Measurements from ENCODE around the gene LYSMD3. TPM values are rescaled to one million over a fixed set of nuclear protein-coding genes. Genes with fewer than 3 reads are reported as not detected.

LYSMD3 gene
- total and polyA plus RNA-seq, 8 donors: 3.9 to 27.0 (median 7.8) TPM

DNA sequence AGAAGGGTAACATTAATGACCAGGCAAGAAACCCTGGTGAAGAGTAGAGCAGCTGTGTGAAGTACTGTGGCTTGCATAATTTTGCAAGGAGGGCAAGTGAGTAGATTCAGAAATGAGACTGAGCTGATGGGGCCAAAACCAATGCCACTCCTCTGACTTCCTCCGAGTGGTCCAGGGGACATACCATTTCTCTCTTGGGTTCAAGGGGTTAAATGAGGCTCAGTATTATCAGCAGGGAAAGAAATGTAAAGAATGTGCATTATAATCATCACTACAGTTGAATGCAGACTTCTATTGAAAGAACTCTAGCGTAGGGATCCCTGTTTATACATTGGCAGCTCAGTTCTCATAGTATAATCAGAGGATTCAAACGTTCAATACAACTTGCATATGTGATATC is 44.8 kb downstream of the LYSMD3 start:
- H3K4me1 ChIP-seq: no peaks in the 10 kb centered on the region
- intact Hi-C loops (cut with DNase I; ENCODE audit: low total_unique reads): no loop called here
- H3K9me3 ChIP-seq: no peaks in the 10 kb centered on the region
- WGBS, 5 donors: 55 to 69% (median 58%) methylated on average over 3 of the region's 3 CpGs
- no peak overlapping the region for H3K4me3 ChIP-seq
- H3K36me3 ChIP-seq: no peaks in the 10 kb centered on the region
- TF ChIP-seq, protein P1, sequence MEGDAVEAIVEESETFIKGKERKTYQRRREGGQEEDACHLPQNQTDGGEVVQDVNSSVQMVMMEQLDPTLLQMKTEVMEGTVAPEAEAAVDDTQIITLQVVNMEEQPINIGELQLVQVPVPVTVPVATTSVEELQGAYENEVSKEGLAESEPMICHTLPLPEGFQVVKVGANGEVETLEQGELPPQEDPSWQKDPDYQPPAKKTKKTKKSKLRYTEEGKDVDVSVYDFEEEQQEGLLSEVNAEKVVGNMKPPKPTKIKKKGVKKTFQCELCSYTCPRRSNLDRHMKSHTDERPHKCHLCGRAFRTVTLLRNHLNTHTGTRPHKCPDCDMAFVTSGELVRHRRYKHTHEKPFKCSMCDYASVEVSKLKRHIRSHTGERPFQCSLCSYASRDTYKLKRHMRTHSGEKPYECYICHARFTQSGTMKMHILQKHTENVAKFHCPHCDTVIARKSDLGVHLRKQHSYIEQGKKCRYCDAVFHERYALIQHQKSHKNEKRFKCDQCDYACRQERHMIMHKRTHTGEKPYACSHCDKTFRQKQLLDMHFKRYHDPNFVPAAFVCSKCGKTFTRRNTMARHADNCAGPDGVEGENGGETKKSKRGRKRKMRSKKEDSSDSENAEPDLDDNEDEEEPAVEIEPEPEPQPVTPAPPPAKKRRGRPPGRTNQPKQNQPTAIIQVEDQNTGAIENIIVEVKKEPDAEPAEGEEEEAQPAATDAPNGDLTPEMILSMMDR (IDR thresholded peaks at IDR 0.05): no peak
- TF ChIP-seq POLR2AphosphoS5 (IDR thresholded peaks at IDR 0.05) (no peak), POLR2A (IDR thresholded peaks at IDR 0.05) (no peak), EP300 (IDR thresholded peaks at IDR 0.05) (no peak)
- no peak overlapping the region for H3K27ac ChIP-seq
- DNase-seq: no peak
- no peaks in the 10 kb centered on the region for H3K27me3 ChIP-seq

- no peak overlapping the region for H3K4me3 ChIP-seq
- TF ChIP-seq, protein P1 (IDR thresholded peaks at IDR 0.05): no peak
- TF ChIP-seq POLR2AphosphoS5 (IDR thresholded peaks at IDR 0.05) (no peak), POLR2A (IDR thresholded peaks at IDR 0.05) (no peak), EP300 (IDR thresholded peaks at IDR 0.05) (no peak)
- H3K36me3 ChIP-seq: no peaks in the 10 kb centered on the region
- no peak for DNase-seq
- intact Hi-C loops (cut with DNase I; ENCODE audit: low total_unique reads): no loop called here
- WGBS, 5 donors: 90 to 96% (median 95%) methylated on average over 8 of the region's 8 CpGs
- H3K4me1 ChIP-seq: no peaks in the 10 kb centered on the region
- H3K27ac ChIP-seq: no peak overlapping the region
- H3K9me3 ChIP-seq: no peaks in the 10 kb centered on the region
- H3K27me3 ChIP-seq: no peaks in the 10 kb centered on the region
These were observed 46.2 kb downstream of the LYSMD3 start for GRCh38 chr5:90483206-90483605.

DNA sequence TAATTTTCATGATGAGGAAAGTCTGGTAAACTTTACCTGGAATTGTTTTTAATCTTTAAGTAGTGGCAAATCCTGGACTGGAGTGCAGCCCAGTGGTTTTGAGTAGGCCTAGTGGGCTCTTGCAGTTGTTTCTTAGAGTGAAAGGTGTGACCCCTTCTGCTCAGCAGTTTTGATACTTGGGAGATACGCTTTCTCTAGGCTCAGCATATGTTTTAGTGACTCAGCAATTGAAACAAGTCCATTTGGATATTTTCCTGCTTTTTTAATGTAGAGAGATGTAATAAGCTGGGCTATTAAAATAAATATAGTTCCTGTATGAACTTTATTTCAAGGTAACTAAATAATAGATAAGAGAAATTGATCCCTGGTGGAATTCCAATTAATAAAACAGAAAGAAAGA is 48.7 kb downstream of the LYSMD3 start:
- H3K4me1 ChIP-seq: peaks cover 0 to 2% (median 0%) of the 10 kb centered on the region in 4 donors
- H3K27ac ChIP-seq: no peak overlapping the region
- H3K9me3 ChIP-seq: no peaks in the 10 kb centered on the region
- intact Hi-C loops (cut with DNase I; ENCODE audit: low total_unique reads): no loop called here
- DNase-seq: no peak
- no peak for TF ChIP-seq EP300 (IDR thresholded peaks at IDR 0.05)
- TF ChIP-seq, protein P1 (IDR thresholded peaks at IDR 0.05): no peak
- TF ChIP-seq POLR2AphosphoS5 (IDR thresholded peaks at IDR 0.05): no peak
- no peak for TF ChIP-seq POLR2A (IDR thresholded peaks at IDR 0.05)
- H3K36me3 ChIP-seq: no peaks in the 10 kb centered on the region
- no peaks in the 10 kb centered on the region for H3K27me3 ChIP-seq
- no peak overlapping the region for H3K4me3 ChIP-seq
- WGBS, 5 donors: 85 to 100% (median 97%) methylated on average over 1 of the region's 1 CpG

DNA sequence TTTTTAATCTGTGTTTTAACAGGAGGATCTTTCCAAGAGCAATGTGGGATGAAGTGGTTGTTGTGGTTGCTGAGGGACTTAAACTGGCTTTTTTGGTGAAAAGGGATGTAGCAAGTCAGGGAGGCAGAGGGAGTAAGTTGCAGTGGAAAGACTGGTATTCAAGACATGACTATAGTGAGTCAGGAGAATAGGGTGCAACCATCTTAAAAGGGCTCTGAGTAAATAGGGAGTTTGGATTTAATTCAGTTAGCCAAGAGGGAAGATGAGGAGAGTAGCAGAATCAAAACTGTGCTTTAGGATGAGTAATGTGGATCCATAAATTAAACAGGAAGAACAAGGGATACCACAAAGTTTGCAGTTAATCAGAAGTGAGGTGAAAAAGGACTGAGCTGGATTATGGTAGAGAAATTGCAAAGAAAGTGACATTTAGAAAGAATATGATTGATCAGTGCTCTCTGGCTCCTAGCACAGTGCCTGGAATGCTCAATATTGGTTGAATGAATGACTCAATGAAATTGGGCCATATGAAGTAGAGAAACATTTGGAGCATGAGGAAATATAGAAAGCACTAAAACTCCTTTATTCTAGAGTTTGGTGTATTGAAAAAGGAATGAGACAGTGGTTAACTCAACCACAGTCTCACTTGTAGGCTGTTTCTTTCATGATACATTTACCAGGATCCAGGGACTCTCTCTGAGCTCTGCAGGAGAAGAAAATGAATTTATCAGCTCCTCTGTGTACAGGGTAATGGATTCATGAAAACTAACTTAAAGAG is 49.6 kb downstream of the LYSMD3 start:
- no peak for TF ChIP-seq EP300 (IDR thresholded peaks at IDR 0.05)
- no peak for TF ChIP-seq POLR2AphosphoS5 (IDR thresholded peaks at IDR 0.05)
- TF ChIP-seq, protein P1 (IDR thresholded peaks at IDR 0.05): no peak
- TF ChIP-seq POLR2A (IDR thresholded peaks at IDR 0.05): no peak
- peaks cover 0 to 11% (median 2%) of the 10 kb centered on the region in 4 donors for H3K4me1 ChIP-seq
- H3K27me3 ChIP-seq: no peaks in the 10 kb centered on the region
- DNase-seq: no peak
- no peak overlapping the region for H3K27ac ChIP-seq
- intact Hi-C loops (cut with DNase I; ENCODE audit: low total_unique reads): no loop called here
- no peaks in the 10 kb centered on the region for H3K36me3 ChIP-seq
- H3K9me3 ChIP-seq: no peaks in the 10 kb centered on the region
- H3K4me3 ChIP-seq: no peak overlapping the region

Data from stomach (tissue), 9 donors.